ENCODE measurements around the gene AAK1.
"Not testable (repeated sequence)": the region's sequence is repeated elsewhere in the genome, so short reads cannot be mapped to it uniquely, and the experiment has no call there.

AAK1 gene

GRCh38 chr2:69454976-69455375 is 188.6 kb downstream of the AAK1 start:
- no peak overlapping the region for H3K4me3 ChIP-seq (ENCODE audit: low read depth, low read length)
- TF ChIP-seq POLR2A (IDR thresholded peaks at IDR 0.05; ENCODE audit: extremely low read depth, insufficient read length), result no peak
- no peak for TF ChIP-seq MYC (IDR thresholded peaks at IDR 0.05; ENCODE audit: low read depth, low read length)
- no peak for TF ChIP-seq CTCF (IDR thresholded peaks at IDR 0.05; ENCODE audit: low read depth, low read length)
- no peak for TF ChIP-seq MAX (IDR thresholded peaks at IDR 0.05; ENCODE audit: low read depth, low read length)

GRCh38 chr2:69453475-69454129 is 189.9 kb downstream of the AAK1 start:
- TF ChIP-seq MAX (IDR thresholded peaks at IDR 0.05; ENCODE audit: low read depth, low read length), result no peak
- TF ChIP-seq MYC (IDR thresholded peaks at IDR 0.05; ENCODE audit: low read depth, low read length), result no peak
- TF ChIP-seq POLR2A (IDR thresholded peaks at IDR 0.05; ENCODE audit: extremely low read depth, insufficient read length), result no peak
- no peak for DNase-seq (ENCODE audit: low read depth)
- no peak overlapping the region for H3K4me3 ChIP-seq (ENCODE audit: low read depth, low read length)

More at GRCh38 chr2:69454976-69455375, 188.6 kb downstream of the AAK1 start:
- no peak for DNase-seq (ENCODE audit: low read depth)

GRCh38 chr2:69452687-69453086 is 190.9 kb downstream of the AAK1 start:
- H3K4me3 ChIP-seq (ENCODE audit: low read depth, low read length), result no peak overlapping the region
- DNase-seq (ENCODE audit: low read depth), result no peak
- TF ChIP-seq MYC (IDR thresholded peaks at IDR 0.05; ENCODE audit: low read depth, low read length), result no peak
- no peak for TF ChIP-seq POLR2A (IDR thresholded peaks at IDR 0.05; ENCODE audit: extremely low read depth, insufficient read length)
- TF ChIP-seq MAX (IDR thresholded peaks at IDR 0.05; ENCODE audit: low read depth, low read length), result no peak
- no peak for TF ChIP-seq CTCF (IDR thresholded peaks at IDR 0.05; ENCODE audit: low read depth, low read length)

- H3K4me3 ChIP-seq (ENCODE audit: low read depth, low read length), result no peak overlapping the region
- no peak for TF ChIP-seq CTCF (IDR thresholded peaks at IDR 0.05; ENCODE audit: low read depth, low read length)
- TF ChIP-seq POLR2A (IDR thresholded peaks at IDR 0.05; ENCODE audit: extremely low read depth, insufficient read length), result no peak
- TF ChIP-seq MAX (IDR thresholded peaks at IDR 0.05; ENCODE audit: low read depth, low read length), result no peak
- no peak for DNase-seq (ENCODE audit: low read depth)
Observed at GRCh38 chr2:69450735-69451416, 192.7 kb downstream of the AAK1 start.

- TF ChIP-seq CTCF (IDR thresholded peaks at IDR 0.05; ENCODE audit: low read depth, low read length), result no peak
- TF ChIP-seq MAX (IDR thresholded peaks at IDR 0.05; ENCODE audit: low read depth, low read length), result no peak
- no peak for TF ChIP-seq MYC (IDR thresholded peaks at IDR 0.05; ENCODE audit: low read depth, low read length)
- TF ChIP-seq POLR2A (IDR thresholded peaks at IDR 0.05; ENCODE audit: extremely low read depth, insufficient read length), result no peak
- no peak for DNase-seq (ENCODE audit: low read depth)
- H3K4me3 ChIP-seq (ENCODE audit: low read depth, low read length), result no peak overlapping the region
Observed at GRCh38 chr2:69449906-69450305, 193.6 kb downstream of the AAK1 start.

GRCh38 chr2:69443673-69444072 is 199.9 kb downstream of the AAK1 start:
- not testable (repeated sequence) for DNase-seq (ENCODE audit: low read depth); H3K4me3 ChIP-seq (ENCODE audit: low read depth, low read length)

GRCh38 chr2:69439499-69439898 is 204.0 kb downstream of the AAK1 start:
- DNase-seq (ENCODE audit: low read depth), result not testable (repeated sequence)

More at GRCh38 chr2:69439499-69439898, 204.0 kb downstream of the AAK1 start:
- not testable (repeated sequence) for H3K4me3 ChIP-seq (ENCODE audit: low read depth, low read length)

Data from NB4 (cell line).